ENCODE results near the gene TSEN15. TPM values are rescaled to one million over a fixed set of nuclear protein-coding genes. Genes with fewer than 3 reads are reported as not detected.

The TSEN15 gene
- total and polyA plus RNA-seq, 9 of the 15 experiments (the other 6 are each of a cell fraction or from before 2014, with no cell fraction given) = 25.6 to 121 (median 91.3) TPM

GRCh38 chr1:184036517-184036949 lies 15.0 kb upstream of the TSEN15 start (continued):
- no peak for TF ChIP-seq CUX1 (CRISPR knock-in tag; IDR thresholded peaks at IDR 0.05)
- TF ChIP-seq MTA3 (IDR thresholded peaks at IDR 0.05; ENCODE audit: borderline replicate concordance) = no peak
- TF ChIP-seq ARHGAP35 (IDR thresholded peaks at IDR 0.05; ENCODE audit: partially characterized antibody) = no peak
- peak; percentile 5 for TF ChIP-seq ZNF146 (CRISPR knock-in tag; IDR thresholded peaks at IDR 0.05; ENCODE audit: unreplicated experiment)
- no peak for TF ChIP-seq ARID4B (CRISPR knock-in tag; IDR thresholded peaks at IDR 0.05)
- TF ChIP-seq SP1 (CRISPR knock-in tag; IDR thresholded peaks at IDR 0.05) = 0 out of 2 replicates have a peak, but pooled peaks have one; percentile 27
- TF ChIP-seq THRA (IDR thresholded peaks at IDR 0.05) = no peak
- 0 out of 2 replicates have a peak, but pooled peaks have one; percentile 78 for TF ChIP-seq ZNF232 (CRISPR knock-in tag; IDR thresholded peaks at IDR 0.05)
- TF ChIP-seq BRD9 (IDR thresholded peaks at IDR 0.05; ENCODE audit: low read depth, partially characterized antibody) = no peak

Data from K562 (cell line).